SU-DHL-6 (cell line): Measurements from ENCODE around the gene ADNP2.

Experiments
- EZH2phosphoT487 ChIP-seq: fragments of 200-600 bp; sonication (generic), shearing (Covaris generic); conservative IDR thresholded peaks from 2 replicates; pipeline ENCODE4 v1.6.1; 2018; ENCODE audit warnings: mild to moderate bottlenecking, antibody characterized with exemption, low read length, moderate library complexity, mixed read lengths
- TF ChIP-seq, protein P1 (sequence below): fragments of 200-600 bp; sonication (generic); IDR thresholded peaks from one replicate; pipeline ENCODE4 v1.5.1; 2017; ENCODE audit warnings: antibody characterized with exemption, mild to moderate bottlenecking, low read length, moderate library complexity; ENCODE audit not compliant: insufficient read depth, poor library complexity, severe bottlenecking

GRCh38 chr18:80129672-80130367 is 20.8 kb downstream of the ADNP2 start:
- TF ChIP-seq, protein P1, sequence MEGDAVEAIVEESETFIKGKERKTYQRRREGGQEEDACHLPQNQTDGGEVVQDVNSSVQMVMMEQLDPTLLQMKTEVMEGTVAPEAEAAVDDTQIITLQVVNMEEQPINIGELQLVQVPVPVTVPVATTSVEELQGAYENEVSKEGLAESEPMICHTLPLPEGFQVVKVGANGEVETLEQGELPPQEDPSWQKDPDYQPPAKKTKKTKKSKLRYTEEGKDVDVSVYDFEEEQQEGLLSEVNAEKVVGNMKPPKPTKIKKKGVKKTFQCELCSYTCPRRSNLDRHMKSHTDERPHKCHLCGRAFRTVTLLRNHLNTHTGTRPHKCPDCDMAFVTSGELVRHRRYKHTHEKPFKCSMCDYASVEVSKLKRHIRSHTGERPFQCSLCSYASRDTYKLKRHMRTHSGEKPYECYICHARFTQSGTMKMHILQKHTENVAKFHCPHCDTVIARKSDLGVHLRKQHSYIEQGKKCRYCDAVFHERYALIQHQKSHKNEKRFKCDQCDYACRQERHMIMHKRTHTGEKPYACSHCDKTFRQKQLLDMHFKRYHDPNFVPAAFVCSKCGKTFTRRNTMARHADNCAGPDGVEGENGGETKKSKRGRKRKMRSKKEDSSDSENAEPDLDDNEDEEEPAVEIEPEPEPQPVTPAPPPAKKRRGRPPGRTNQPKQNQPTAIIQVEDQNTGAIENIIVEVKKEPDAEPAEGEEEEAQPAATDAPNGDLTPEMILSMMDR = no peak
- TF ChIP-seq EZH2phosphoT487 = no peak
